Measurements from ENCODE around the gene IRS2. TPM values are rescaled to one million over a fixed set of nuclear protein-coding genes. Genes with fewer than 3 reads are reported as not detected.

The IRS2 gene
- total RNA-seq, 1 donor from 2014 or later, result 24.7 TPM

- no peak for ATAC-seq
- intact Hi-C loops (cut with DNase I), result no loop called here
These were observed 60.3 kb downstream of the IRS2 start for GRCh38 chr13:109725995-109726637.

GRCh38 chr13:109725297-109725696 lies 61.1 kb downstream of the IRS2 start:
- ATAC-seq, result no peak
- intact Hi-C loops (cut with DNase I), result no loop called here
- DNase-seq (ENCODE audit: low spot score), result no peak

More at GRCh38 chr13:109725995-109726637, 60.3 kb downstream of the IRS2 start:
- DNase-seq (ENCODE audit: low spot score), result no peak

GRCh38 chr13:109724603-109725002 lies 61.8 kb downstream of the IRS2 start:
- no peak for DNase-seq (ENCODE audit: low spot score)
- no peak for ATAC-seq
- intact Hi-C loops (cut with DNase I), result no loop called here

GRCh38 chr13:109723046-109723445 lies 63.3 kb downstream of the IRS2 start:
- DNase-seq (ENCODE audit: low spot score), result no peak
- intact Hi-C loops (cut with DNase I), result no loop called here
- ATAC-seq, result no peak

- DNase-seq (ENCODE audit: low spot score), result no peak
- intact Hi-C loops (cut with DNase I), result no loop called here
- no peak for ATAC-seq
These were observed 64.3 kb downstream of the IRS2 start for GRCh38 chr13:109722068-109722467.

GRCh38 chr13:109720758-109721184 lies 65.6 kb downstream of the IRS2 start:
- ATAC-seq (no peak), DNase-seq (ENCODE audit: low spot score) (no peak)
- intact Hi-C loops (cut with DNase I), result no loop called here

GRCh38 chr13:109719962-109720646 lies 66.3 kb downstream of the IRS2 start:
- no peak for ATAC-seq
- intact Hi-C loops (cut with DNase I), result no loop called here
- DNase-seq (ENCODE audit: low spot score), result no peak

GRCh38 chr13:109718726-109719125 lies 67.7 kb downstream of the IRS2 start:
- ATAC-seq, result no peak
- no peak for DNase-seq (ENCODE audit: low spot score)
- intact Hi-C loops (cut with DNase I), result no loop called here

GRCh38 chr13:109717686-109718085 lies 68.7 kb downstream of the IRS2 start:
- intact Hi-C loops (cut with DNase I), result no loop called here
- no peak for DNase-seq (ENCODE audit: low spot score)
- no peak for ATAC-seq

- peak; percentile 92 for ATAC-seq
- DNase-seq (ENCODE audit: low spot score), result no peak
- intact Hi-C loops (cut with DNase I), result no loop called here
These were observed 70.5 kb downstream of the IRS2 start for GRCh38 chr13:109715902-109716301.

GRCh38 chr13:109713681-109714080 lies 72.7 kb downstream of the IRS2 start:
- DNase-seq (ENCODE audit: low spot score), result no peak
- intact Hi-C loops (cut with DNase I), result no loop called here
- ATAC-seq, result no peak

GRCh38 chr13:109712124-109712722 lies 74.2 kb downstream of the IRS2 start:
- ATAC-seq, result no peak
- intact Hi-C loops (cut with DNase I), result no loop called here
- no peak for DNase-seq (ENCODE audit: low spot score)

- DNase-seq (ENCODE audit: low spot score), result no peak
- no peak for ATAC-seq
- intact Hi-C loops (cut with DNase I), result no loop called here
These were observed 78.4 kb downstream of the IRS2 start for GRCh38 chr13:109707742-109708617.

GRCh38 chr13:109707044-109707741 lies 79.2 kb downstream of the IRS2 start:
- DNase-seq (ENCODE audit: low spot score), result no peak
- intact Hi-C loops (cut with DNase I), result no loop called here
- no peak for ATAC-seq

GRCh38 chr13:109706015-109706715 lies 80.2 kb downstream of the IRS2 start:
- intact Hi-C loops (cut with DNase I), result no loop called here
- peak; percentile 10 for ATAC-seq
- no peak for DNase-seq (ENCODE audit: low spot score)

GRCh38 chr13:109704771-109705635 lies 81.4 kb downstream of the IRS2 start:
- intact Hi-C loops (cut with DNase I), result no loop called here
- ATAC-seq, result peak; percentile 86
- DNase-seq (ENCODE audit: low spot score), result peak; percentile 67

GRCh38 chr13:109703250-109703649 lies 83.1 kb downstream of the IRS2 start:
- no peak for DNase-seq (ENCODE audit: low spot score)
- intact Hi-C loops (cut with DNase I), result no loop called here
- no peak for ATAC-seq
